GM21423 (cell line): ENCODE measurements around the gene FSTL4.

ENCODE experiments used
- ATAC-seq: cut with Tn5 transposase; IDR thresholded peaks from one replicate; pipeline ENCODE4 v1.9.1; 2021; ENCODE audit warnings: mild to moderate bottlenecking, moderate library complexity; ENCODE audit not compliant: unreplicated experiment

Gene FSTL4

DNA sequence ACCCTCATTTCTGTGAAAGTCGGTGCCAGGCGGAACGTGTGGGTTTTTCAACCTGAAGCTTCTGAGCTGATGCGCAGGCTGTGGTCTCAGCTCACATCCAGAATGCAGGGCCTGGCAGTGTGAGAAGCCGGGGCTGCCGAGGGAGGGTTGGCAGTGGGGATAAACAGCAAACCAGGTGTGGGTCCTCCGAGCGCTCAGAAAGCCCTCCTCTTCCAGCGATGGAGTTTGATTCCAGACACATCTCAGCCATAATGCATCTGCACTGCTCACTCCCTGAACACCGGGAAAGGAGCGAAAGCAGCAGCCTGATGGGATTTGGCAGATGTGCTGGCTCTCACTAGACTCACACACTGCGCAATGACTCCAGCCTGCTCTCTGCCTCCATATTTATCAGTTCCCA, 280.4 kb downstream of the FSTL4 start:
- no peak for ATAC-seq

- no peak for ATAC-seq
Observed at GRCh38 chr5:133330956-133331355, 281.4 kb downstream of the FSTL4 start.

GRCh38 chr5:133328800-133329199, 283.5 kb downstream of the FSTL4 start:
- ATAC-seq: no peak

DNA sequence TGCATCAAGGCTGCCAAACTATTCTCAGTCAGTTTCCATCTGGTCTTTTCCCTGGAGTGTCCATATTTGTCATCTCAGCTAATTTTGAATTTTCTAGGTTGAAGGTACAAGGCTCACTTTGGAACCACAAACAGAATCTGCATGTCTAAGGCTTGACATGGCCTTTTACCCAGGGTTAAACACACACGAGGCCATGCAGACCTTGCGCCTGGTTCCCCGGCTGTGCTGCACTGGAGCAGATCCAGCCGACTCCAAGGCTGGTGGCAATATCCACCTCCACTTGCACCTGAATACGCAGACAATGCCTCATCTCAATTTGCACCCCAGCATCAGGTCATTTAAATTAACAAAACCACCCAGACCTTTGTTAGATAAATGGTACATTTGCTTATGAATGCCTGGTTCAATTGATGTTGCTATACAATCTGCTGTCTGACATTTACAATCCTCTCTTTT, 284.4 kb downstream of the FSTL4 start:
- ATAC-seq: no peak

- no peak for ATAC-seq
Observed at GRCh38 chr5:133326361-133326760, 286.0 kb downstream of the FSTL4 start.

GRCh38 chr5:133325864-133326263, 286.5 kb downstream of the FSTL4 start:
- no peak for ATAC-seq

DNA sequence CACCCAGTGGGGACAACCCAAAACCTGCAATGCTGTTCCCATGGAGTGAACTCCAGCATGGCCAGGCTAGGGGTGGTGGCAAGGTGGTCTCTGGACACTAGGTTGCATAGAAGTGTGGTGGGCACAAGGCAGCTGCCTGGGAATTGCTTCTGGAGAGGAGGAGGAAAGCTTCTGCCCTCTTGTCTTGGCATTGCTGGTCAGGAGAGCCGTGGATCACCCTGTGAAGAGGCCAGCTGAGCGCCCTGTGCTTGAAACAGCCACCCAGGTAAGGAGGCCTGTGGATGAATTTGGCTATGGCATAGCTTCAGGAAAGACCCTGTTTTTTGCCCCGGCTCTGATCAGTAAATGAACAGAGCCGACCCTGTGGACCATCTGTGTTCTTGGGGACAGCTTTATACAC, 287.4 kb downstream of the FSTL4 start:
- no peak for ATAC-seq

DNA sequence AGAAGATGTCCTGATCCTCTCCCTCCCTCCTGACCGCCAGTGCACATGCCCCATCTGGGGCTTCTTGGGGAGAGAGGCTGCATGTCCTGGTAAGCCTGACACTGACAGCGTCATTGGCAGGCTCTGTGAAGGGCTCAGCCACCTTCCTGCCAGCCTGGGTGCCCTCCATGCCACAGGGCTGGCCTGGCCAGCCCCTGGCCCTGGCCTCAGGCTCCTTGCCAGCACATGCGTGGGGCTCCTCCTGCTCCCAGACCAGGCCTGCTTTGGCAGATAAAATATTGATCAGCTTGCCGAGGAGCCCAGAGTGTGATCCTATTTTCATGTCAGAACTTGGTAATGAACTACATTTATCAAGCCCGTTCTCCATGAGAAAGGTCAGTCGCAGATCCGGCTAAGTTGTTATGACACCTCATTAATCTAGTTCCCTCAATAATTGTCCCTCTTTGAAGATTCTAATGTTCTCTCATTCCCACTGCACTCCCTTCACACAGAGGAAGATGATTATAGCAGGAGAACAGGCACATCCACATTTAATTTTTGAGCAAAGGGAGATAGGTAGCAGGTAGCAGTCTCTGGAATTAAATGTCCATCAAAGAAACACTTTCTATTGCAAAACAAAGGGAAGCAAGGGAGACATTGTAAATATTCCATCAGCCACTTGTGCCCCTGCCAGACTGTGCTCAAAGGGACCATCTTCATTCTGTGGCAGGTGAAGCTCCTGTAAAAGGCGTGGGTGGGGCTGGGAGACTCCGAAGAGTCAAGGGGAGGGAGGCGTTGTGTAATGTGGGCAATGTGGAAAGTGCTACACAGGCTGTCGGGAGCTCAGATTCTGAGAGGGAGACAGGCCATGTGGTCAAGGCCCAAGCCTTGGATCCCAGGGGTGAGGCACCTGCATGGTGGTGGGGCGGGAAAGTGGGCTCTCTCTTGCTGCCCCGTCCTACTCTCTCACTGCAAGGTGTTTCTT, 288.6 kb downstream of the FSTL4 start:
- ATAC-seq: no peak

GRCh38 chr5:133322743-133323142, 289.6 kb downstream of the FSTL4 start:
- no peak for ATAC-seq

- ATAC-seq: no peak
Observed at GRCh38 chr5:133321833-133322420, 290.4 kb downstream of the FSTL4 start.

GRCh38 chr5:133321286-133321832, 291.0 kb downstream of the FSTL4 start:
- ATAC-seq: no peak

DNA sequence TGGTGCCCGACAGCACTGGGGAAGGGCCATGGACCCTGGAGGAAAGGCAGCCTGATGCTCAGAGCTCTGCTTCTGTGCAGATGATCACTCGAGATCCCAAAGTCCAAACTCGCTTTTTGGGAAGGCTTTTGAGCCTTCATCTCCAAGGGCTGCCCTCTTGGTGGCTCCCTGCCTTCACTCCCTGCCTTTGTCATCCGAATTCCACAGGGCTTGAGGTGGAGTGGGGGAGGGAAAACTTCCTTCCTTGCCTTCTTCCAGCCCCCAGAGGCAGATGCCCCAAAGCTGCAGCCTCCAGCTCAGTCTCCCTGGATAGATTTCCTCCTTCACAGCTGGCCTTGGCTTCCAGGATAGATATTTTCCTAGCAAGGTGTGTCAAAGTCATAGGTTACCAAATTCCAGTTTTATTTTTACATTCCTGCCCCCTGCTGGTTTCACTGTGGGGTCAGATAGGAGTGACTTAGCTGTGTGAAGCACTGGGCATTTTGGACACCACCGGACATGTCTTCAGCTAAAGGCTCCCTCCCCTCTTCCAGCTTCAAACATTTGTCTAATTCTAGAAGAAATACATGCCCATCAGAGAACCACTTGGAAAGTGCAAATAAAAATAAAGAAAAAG, 292.3 kb downstream of the FSTL4 start:
- no peak for ATAC-seq

DNA sequence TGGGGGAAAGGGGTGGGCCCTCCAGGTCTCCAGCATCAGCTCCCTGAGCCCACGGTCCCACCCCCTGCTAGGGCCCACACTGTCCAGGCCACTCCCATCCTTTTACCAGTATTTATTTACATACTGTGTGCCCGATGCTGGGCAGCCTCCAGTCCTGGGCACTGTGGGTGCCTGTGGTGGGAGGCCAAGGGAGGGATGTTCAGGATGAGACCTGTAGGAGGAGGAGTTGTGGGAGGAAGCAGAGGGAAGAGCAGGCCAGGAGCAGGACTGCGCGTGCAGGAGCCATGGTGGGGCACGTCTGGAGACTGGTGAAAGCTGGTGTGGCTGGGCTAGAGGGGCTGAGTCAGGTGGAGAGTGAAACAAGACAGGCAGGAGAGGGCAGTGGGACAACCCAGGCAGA, 293.1 kb downstream of the FSTL4 start:
- no peak for ATAC-seq

DNA sequence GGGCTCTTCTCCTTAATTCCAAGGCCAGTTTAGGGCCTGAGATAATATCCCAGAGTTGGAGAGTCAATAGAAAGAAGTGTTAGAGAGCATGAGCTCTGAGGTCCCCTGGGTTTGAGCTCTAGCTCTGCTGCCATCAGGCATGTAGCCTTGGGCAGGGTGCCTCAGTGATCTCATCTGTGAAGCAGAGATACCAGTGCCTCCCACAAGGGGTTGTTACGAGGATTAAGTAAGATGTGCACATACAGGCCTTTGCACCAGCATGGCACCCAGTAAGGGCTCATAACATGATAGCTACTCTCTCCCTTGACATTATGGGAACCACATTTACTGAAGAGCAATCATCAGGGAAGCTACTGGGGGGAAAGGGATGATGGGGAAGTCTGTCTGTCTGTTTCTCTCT, 294.8 kb downstream of the FSTL4 start:
- no peak for ATAC-seq

DNA sequence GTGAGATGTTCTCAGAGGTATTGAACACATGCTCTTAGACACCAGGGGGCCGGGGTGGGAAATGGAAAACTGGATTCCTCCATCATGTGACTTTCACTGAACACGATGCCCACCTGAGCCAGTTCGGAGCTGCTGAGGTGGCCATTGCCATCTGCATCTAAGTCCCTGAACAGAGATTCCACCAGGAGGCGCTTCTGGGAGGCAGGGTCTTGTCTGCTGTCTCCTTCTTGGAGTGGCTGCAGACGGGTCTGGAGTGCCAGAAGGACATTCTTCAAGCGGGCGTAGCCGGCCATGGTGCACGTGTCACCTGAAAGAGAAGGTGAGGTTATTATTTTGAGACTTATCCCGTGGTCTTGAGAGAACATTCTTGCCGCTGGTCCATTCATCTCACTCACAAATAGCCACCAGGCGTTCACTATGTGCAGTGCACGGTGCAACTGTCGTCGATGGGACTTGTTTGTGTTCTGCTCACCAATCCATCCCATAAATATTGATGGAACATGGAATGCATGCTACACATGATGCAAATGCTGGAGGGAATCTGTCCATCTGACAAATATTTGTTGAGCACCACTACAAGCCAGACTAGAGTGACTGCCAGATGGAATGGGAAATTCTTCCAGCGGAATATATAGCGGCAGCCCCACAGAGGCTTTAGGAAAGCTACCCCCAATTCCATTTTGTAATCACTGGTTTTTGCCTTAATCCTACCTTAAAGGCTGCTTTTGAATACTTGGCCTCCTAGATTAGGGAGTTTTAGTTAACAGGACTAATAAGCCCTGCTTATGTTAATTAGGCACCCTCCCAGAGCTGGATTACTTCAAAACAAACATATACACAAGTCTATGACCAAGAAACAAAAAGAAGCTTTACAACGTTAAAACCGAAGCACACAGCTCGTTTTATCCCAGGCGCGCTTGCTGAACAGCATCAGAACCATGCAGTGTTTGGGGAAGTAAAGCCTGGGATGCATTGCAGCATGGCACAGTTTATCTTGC, 295.7 kb downstream of the FSTL4 start:
- ATAC-seq: no peak

DNA sequence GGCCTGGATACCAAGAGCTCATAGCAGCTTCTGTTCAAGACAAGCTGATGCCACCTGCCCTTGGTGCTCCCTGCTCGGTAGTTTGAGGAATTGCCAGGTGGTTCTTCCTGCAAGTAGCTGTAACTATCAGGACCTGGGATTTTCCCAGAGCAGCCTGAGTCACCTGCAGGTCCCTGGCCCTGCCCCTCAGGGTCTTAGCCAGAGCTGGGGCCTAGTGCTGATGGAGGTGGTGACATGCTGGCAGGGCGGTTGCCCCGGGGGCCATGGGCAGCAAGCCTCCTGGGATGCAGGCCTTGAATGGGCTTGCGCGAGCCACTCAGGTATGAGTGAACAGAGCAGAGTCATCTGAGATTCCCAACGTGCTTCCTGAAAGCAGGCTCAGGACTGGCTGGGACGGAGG, 298.3 kb downstream of the FSTL4 start:
- ATAC-seq: no peak

DNA sequence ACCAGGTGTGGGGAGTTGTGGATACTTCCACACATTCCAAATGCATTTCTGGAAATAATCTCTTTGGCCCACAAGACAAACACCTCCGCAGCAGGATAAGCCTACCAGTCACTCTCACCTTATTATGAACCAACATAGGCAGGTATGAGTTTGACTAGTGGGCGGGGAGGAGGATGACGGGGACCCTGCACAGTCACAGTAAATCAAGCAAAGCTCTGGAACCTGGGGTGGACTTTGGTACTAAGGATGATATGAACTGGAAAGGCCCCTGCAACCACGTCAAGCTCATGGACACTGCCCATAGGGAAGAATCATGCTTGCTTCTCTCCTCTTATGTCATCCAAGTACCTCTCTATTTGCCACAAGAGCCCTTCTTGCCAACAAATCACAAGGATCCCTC, 301.2 kb downstream of the FSTL4 start:
- ATAC-seq: no peak

GRCh38 chr5:133309984-133310621, 302.2 kb downstream of the FSTL4 start:
- ATAC-seq: no peak

DNA sequence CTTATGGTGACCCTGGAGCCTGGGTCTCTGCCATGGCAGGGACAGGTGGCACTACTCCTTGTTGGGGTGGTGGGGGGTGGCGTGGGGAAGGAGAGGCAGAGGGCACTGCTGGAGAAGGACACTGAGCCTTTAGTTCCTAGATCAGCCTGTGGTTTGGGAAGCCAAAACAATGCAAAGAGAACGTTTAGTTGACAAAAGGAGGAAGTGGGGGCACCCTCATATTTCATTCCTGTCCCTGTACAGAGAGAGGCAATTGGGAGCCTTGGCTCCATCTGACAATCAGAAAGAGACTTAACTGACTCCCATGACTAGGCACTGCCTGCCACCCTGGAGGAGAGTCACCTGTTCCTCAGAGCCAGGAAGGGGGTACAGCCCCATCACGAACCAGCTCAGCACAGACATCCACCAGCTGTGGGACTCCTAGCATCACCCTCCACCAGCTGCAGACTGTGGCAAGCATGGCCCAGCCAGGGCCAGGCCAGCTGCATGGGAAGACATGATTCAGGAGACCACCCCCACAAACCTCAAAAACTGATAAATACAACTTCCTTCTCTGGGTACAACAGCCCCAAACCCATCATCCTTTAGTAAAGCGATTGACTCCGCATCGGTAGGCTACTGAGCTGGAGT, 303.1 kb downstream of the FSTL4 start:
- no peak for ATAC-seq
